Lower leg skin (tissue), 4 donors: ENCODE measurements around the gene SDCCAG8. TPM values are rescaled to one million over a fixed set of nuclear protein-coding genes. Genes with fewer than 3 reads are reported as not detected.

ENCODE experiments used
- DNase-seq, 2 donors: peaks; one replicate each; pipeline ENCODE4 v3.0.0-alpha.2; 2019; ENCODE audit warnings: low spot score in 2 of 2
- H3K4me3 ChIP-seq: fragments of 200-600 bp; sonication (generic); 2 replicates; pipeline ENCODE4 v1.5.1; 2017; ENCODE audit warnings: mild to moderate bottlenecking, low read depth; ENCODE audit not compliant: poor library complexity, severe bottlenecking
- POLR2A ChIP-seq, 2 donors: fragments of 450-650 bp; IDR thresholded peaks; one replicate each; pipeline ENCODE4 v1.6.1; 2016 to 2017; ENCODE audit warnings: antibody characterized with exemption in 2 of 2, mild to moderate bottlenecking in 1 of 2, moderate library complexity in 1 of 2
- WGBS, 2 donors: methylation state at CpG; one replicate each; pipeline ENCODE4 v1.1.5; 2018; 5-methylcytosine and 5-hydroxymethylcytosine counted together
- intact Hi-C: fragments of 100-400 bp; cut with DNase I; formaldehyde crosslinking; loops from one replicate; pipeline ENCODE4 v1.15.0; 2023; ENCODE audit warnings: low total_unique reads
- total RNA-seq, 4 donors: library from RNA; depleted of rRNA; stranded (reverse); fragments of >200 nt; gene quantifications; one replicate each; pipeline ENCODE4 v1.1.0, GENCODE V29; 2016
- TF ChIP-seq, protein P1 (sequence below), 3 donors: fragments of 450-650 bp; IDR thresholded peaks; one replicate each; pipeline ENCODE4 v1.5.1; 2016; ENCODE audit warnings: antibody characterized with exemption in 3 of 3, mild to moderate bottlenecking in 3 of 3, moderate library complexity in 2 of 3

The SDCCAG8 gene
- total RNA-seq, 4 donors from 2014 or later = 20.0 to 53.6 (median 48.9) TPM

DNA sequence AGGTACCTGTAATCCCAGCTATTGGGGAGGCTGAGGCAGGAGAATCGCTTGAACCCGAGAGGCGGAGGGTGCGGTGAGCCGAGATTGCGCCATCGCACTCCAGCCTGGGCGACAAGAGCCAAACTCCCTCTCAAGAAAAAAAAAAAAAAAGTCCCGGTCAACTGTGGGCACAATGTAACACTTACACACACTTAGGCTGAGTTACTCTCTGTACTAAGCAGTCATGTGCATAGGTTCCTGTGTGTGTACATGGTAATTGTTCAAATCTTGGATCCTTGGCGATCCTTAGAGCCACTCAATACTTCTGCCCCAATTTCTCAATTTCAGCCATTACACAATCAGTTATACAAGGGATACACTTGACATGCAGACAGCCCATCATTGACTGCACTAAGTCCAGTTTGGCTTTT is 11.6 kb downstream of the SDCCAG8 start:
- no peak overlapping the region for H3K4me3 ChIP-seq
- WGBS, 2 donors = 88 to 92% methylated on average over 10 of the region's 10 CpGs
- DNase-seq = no peak
- TF ChIP-seq, protein P1, sequence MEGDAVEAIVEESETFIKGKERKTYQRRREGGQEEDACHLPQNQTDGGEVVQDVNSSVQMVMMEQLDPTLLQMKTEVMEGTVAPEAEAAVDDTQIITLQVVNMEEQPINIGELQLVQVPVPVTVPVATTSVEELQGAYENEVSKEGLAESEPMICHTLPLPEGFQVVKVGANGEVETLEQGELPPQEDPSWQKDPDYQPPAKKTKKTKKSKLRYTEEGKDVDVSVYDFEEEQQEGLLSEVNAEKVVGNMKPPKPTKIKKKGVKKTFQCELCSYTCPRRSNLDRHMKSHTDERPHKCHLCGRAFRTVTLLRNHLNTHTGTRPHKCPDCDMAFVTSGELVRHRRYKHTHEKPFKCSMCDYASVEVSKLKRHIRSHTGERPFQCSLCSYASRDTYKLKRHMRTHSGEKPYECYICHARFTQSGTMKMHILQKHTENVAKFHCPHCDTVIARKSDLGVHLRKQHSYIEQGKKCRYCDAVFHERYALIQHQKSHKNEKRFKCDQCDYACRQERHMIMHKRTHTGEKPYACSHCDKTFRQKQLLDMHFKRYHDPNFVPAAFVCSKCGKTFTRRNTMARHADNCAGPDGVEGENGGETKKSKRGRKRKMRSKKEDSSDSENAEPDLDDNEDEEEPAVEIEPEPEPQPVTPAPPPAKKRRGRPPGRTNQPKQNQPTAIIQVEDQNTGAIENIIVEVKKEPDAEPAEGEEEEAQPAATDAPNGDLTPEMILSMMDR (IDR thresholded peaks at IDR 0.05) = no peak
- no peak for TF ChIP-seq POLR2A (IDR thresholded peaks at IDR 0.05)
- intact Hi-C loops = no loop called here

DNA sequence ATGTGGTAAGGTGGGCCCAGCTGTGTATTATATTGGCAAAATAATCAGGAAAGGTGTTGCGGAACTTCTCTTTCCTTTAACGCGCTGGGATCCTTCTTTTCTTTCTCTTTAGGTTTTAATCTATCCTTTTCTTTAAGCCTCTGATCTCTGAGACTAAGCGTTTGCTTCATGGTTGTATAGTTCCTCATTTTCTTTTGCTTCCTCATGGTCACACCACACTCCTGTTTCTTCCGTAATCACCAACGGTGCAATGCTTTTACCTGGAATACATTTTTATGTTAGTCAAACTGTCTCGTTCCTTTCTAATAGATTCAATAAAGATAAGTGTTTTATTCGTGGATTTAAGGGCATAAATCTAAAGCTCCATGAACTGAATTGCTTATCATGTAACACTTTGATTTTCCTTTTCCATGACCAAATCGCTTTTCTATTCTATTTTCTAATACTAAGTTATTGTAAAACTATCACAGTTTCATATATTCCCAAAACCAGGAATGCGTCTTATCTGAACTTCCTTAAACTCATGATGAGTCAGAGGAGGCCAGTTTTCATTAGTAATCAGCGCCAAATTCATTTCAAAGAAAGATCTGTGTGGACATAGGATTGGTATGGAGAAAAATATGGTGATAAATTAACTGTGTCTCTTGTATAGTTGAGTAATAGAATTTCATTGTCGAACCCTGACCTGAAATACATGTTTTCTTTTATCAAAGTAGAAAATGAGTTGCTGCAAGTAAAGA is 12.2 kb downstream of the SDCCAG8 start:
- WGBS, 2 donors = 80 to 82% methylated on average over 12 of the region's 12 CpGs
- TF ChIP-seq POLR2A (IDR thresholded peaks at IDR 0.05) = no peak
- TF ChIP-seq, protein P1 (IDR thresholded peaks at IDR 0.05) = no peak
- DNase-seq = no peak
- intact Hi-C loops = no loop called here
- H3K4me3 ChIP-seq = no peak overlapping the region

DNA sequence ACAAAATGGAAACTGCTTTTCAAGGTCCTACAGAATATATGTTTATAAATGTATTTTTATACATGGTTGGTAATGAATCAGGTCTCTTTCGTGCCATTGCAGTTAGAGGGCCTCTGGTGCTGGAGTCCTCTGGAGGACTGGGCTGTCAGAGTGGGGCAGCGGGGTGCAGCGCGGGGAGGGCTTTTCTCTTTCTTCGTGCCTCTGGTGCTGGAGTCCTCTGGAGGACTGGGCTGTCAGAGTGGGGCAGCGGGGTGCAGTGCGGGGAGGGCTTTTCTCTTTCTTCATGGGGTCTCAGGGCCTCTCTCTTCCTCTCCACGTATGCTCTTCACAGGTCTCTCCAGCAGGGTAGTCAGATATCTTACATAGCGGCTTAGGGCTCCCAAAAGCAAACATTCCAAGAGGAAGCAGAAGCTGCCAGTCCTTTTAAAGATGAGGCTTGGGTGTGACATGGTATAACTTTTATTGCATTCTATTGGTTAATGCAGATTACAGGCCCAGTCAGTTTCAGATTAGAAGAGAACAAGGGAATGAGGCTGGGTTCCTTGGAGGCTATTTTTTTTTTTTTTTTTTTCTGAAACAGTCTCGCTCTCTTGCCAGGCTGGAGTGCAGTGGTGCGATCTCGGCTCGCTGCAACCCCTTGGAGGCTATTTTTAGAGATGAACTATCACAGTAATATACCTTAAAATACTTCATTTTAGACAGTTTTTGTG is 13.1 kb downstream of the SDCCAG8 start:
- no peak overlapping the region for H3K4me3 ChIP-seq
- DNase-seq = no peak
- intact Hi-C loops = no loop called here

DNA sequence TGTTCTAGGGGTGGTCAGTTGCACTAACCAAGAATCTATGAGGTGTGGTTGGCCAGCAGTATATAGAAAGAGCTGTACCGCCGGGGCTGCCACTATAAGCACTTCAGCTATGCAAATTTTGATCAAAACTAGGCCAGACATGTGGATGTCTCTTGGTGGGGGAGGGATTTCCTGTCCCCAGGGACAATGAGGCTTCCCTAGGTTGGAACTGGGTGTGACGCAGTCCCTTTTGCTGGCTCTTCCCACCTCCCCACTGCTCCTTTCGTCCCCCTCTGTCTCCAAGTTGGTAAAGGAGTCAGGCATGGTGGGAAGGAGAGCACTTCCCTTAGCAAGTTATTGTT is 13.6 kb downstream of the SDCCAG8 start:
- intact Hi-C loops = no loop called here
- WGBS, 2 donors = 86 to 92% methylated on average over 4 of the region's 4 CpGs
- no peak overlapping the region for H3K4me3 ChIP-seq
- DNase-seq = no peak
- TF ChIP-seq, protein P1 (IDR thresholded peaks at IDR 0.05) = no peak
- TF ChIP-seq POLR2A (IDR thresholded peaks at IDR 0.05) = no peak

More for the DNA sequence above, 13.1 kb downstream of the SDCCAG8 start:
- no peak for TF ChIP-seq POLR2A (IDR thresholded peaks at IDR 0.05)
- TF ChIP-seq, protein P1 (IDR thresholded peaks at IDR 0.05) = no peak
- WGBS, 2 donors = 91 to 92% methylated on average over 13 of the region's 13 CpGs

DNA sequence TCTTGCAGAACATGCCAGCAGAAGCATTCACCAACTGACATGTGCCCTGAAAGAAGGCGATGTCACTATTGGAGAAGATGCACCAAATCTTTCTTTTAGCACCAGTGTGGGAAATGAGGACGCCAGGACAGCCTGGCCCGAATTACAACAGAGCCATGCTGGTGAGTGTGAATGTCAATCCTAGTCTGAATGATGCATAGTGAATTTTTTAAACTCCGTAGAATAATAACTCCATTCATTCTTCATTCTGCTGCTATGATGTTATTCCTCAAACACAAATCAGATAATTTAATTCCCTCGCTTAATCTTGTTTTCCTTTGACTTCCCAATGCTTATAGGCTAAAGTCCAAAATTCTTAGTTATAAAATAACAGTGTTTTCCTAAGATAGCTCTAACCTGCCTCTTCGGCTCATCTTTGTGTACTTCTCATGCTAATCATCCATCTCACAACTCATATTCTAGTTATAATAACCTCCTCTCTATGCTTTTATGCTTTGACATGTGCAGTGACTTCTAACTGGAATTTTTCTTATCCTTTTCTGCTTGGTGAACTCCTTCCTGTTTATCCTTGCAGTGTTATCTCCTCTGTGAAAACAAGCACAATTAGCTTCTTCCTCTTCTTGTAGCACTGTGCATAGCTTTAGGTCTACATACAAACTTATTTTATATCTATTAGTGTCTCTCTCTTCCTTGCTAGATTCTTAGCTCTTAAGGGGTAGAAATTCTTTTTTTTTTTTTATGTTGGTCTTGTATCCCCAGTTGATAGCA is 14.4 kb downstream of the SDCCAG8 start:
- WGBS, 2 donors = 96% methylated on average over 6 of the region's 6 CpGs
- TF ChIP-seq, protein P1 (IDR thresholded peaks at IDR 0.05) = no peak
- no peak for TF ChIP-seq POLR2A (IDR thresholded peaks at IDR 0.05)
- intact Hi-C loops = no loop called here
- no peak overlapping the region for H3K4me3 ChIP-seq
- DNase-seq = no peak
